HepG2 (cell line): ENCODE measurements around the gene PHLPP2. TPM values are rescaled to one million over a fixed set of nuclear protein-coding genes. Genes with fewer than 3 reads are reported as not detected.

Experiments
- CERS6 ChIP-seq: sonication (generic); formaldehyde crosslinking; IDR thresholded peaks from 2 replicates; pipeline ENCODE4 v1.5.0; 2020; ENCODE audit warnings: missing genetic modification reagents
- EED ChIP-seq: sonication (generic); formaldehyde crosslinking; IDR thresholded peaks from 2 replicates; pipeline ENCODE4 v1.5.0; 2020; ENCODE audit warnings: mild to moderate bottlenecking, missing genetic modification reagents
- FOXJ3 ChIP-seq: sonication (generic); formaldehyde crosslinking; IDR thresholded peaks from 2 replicates; pipeline ENCODE4 v1.4.0; 2020; ENCODE audit warnings: missing genetic modification reagents, mild to moderate bottlenecking, borderline replicate concordance
- GABPA ChIP-seq, 2 experiments: IDR thresholded peaks; 2 replicates each; pipeline ENCODE4 v1.6.1; 2011 to 2016; ENCODE audit warnings: low read depth in 2 of 2, low read length in 1 of 2, missing biosample characterization in 1 of 2, missing genetic modification characterization in 1 of 2
- GMEB2 ChIP-seq: IDR thresholded peaks from 2 replicates; pipeline ENCODE4 v1.6.1; 2016; ENCODE audit warnings: missing biosample characterization, missing genetic modification reagents, low read depth
- HES4 ChIP-seq: sonication (generic); formaldehyde crosslinking; IDR thresholded peaks from 2 replicates; pipeline ENCODE4 v1.9.0; 2021; ENCODE audit warnings: mild to moderate bottlenecking, missing genetic modification reagents, borderline replicate concordance
- JARID2 ChIP-seq: sonication (generic); formaldehyde crosslinking; IDR thresholded peaks from 2 replicates; pipeline ENCODE4 v1.8.1; 2023; ENCODE audit warnings: missing genetic modification reagents, inconsistent platforms; ENCODE audit not compliant: insufficient replicate concordance
- JUND ChIP-seq: sonication (generic); formaldehyde crosslinking; IDR thresholded peaks from 2 replicates; pipeline ENCODE4 v1.8.0; 2022; ENCODE audit warnings: mild to moderate bottlenecking, missing genetic modification reagents
- KAT2B ChIP-seq: fragments of 150-350 bp; IDR thresholded peaks from 2 replicates; pipeline ENCODE4 v1.6.1; 2014; ENCODE audit warnings: low read depth, low read length, borderline replicate concordance
- MED1 ChIP-seq: sonication (generic); formaldehyde crosslinking; IDR thresholded peaks from 2 replicates; pipeline ENCODE4 v1.4.0; 2020; ENCODE audit warnings: missing genetic modification reagents
- NR3C1 ChIP-seq: sonication (generic); formaldehyde crosslinking; IDR thresholded peaks from 2 replicates; pipeline ENCODE4 v1.4.0; 2020; ENCODE audit warnings: missing genetic modification reagents
- RBM39 ChIP-seq: fragments of 200-400 bp; formaldehyde crosslinking; IDR thresholded peaks from one replicate; pipeline ENCODE4 v1.6.1; 2018; ENCODE audit warnings: antibody characterized with exemption, mild to moderate bottlenecking, low read depth, low read length; ENCODE audit not compliant: poor library complexity, severe bottlenecking
- RXRB ChIP-seq: IDR thresholded peaks from 2 replicates; pipeline ENCODE4 v1.6.1; 2016; ENCODE audit warnings: borderline replicate concordance, missing genetic modification reagents, missing compliant biosample characterization
- SP4 ChIP-seq: sonication (generic); formaldehyde crosslinking; IDR thresholded peaks from 2 replicates; pipeline ENCODE4 v1.8.1; 2023; ENCODE audit warnings: mild to moderate bottlenecking, missing genetic modification reagents
- SPEN ChIP-seq: sonication (generic); formaldehyde crosslinking; IDR thresholded peaks from 2 replicates; pipeline ENCODE4 v1.5.1; 2020; ENCODE audit warnings: low read depth, mild to moderate bottlenecking, missing genetic modification reagents
- ZBTB44 ChIP-seq: sonication (generic); formaldehyde crosslinking; IDR thresholded peaks from 2 replicates; pipeline ENCODE4 v1.4.0; 2020; ENCODE audit warnings: missing genetic modification reagents
- ZNF17 ChIP-seq: sonication (generic); formaldehyde crosslinking; IDR thresholded peaks from 2 replicates; pipeline ENCODE4 v1.5.0; 2020; ENCODE audit warnings: mild to moderate bottlenecking, missing genetic modification reagents
- ZNF275 ChIP-seq: sonication (generic); formaldehyde crosslinking; IDR thresholded peaks from 2 replicates; pipeline ENCODE4 v1.8.0; 2022; ENCODE audit warnings: missing genetic modification reagents, mild to moderate bottlenecking, inconsistent platforms, borderline replicate concordance
- ZNF282 ChIP-seq: fragments of 450-650 bp; IDR thresholded peaks from 2 replicates; pipeline ENCODE4 v1.6.1; 2018; ENCODE audit not compliant: partially characterized antibody
- ZNF329 ChIP-seq: sonication (generic); formaldehyde crosslinking; IDR thresholded peaks from 2 replicates; pipeline ENCODE4 v1.9.0; 2021; ENCODE audit warnings: low read depth, mild to moderate bottlenecking, missing genetic modification reagents
- ZNF678 ChIP-seq: sonication (generic); formaldehyde crosslinking; IDR thresholded peaks from 2 replicates; pipeline ENCODE4 v1.4.0; 2020; ENCODE audit warnings: mild to moderate bottlenecking, missing genetic modification reagents
- ZSCAN20 ChIP-seq: sonication (generic); formaldehyde crosslinking; IDR thresholded peaks from 2 replicates; pipeline ENCODE4 v1.4.0; 2020; ENCODE audit warnings: missing genetic modification reagents, mild to moderate bottlenecking, borderline replicate concordance
- polyA plus RNA-seq, 8 experiments: library from polyadenylated mRNA; depleted of rRNA in 3 of 8; stranded (reverse) in 7 of 8; unstranded in 1 of 8; fragments of >200 nt; fragmentation: Illumina TruSeq in 4 of 8; extraction: Trizol in 4 of 8; gene quantifications; 2 replicates each; pipeline versions ENCODE4 v1.2.1 to v1.2.3, GENCODE V29; 2011 to 2016; ENCODE audit warnings: low read depth in 4 of 8, missing spikeins in 1 of 8, mixed read lengths in 1 of 8; ENCODE audit not compliant: insufficient read depth in 1 of 8
- total RNA-seq, 5 experiments: library from RNA; depleted of rRNA; stranded (reverse); fragments of >200 nt; fragmentation: Illumina TruSeq; extraction: Trizol; gene quantifications; 2 replicates each; pipeline ENCODE4 v1.2.3, GENCODE V29; 2016; ENCODE audit warnings: low read depth in 1 of 5
- TF ChIP-seq, protein P1 (sequence below): IDR thresholded peaks from 2 replicates; pipeline ENCODE4 v1.6.1; 2012; ENCODE audit warnings: inconsistent platforms
- TF ChIP-seq, protein P2 (sequence below): sonication (generic); formaldehyde crosslinking; IDR thresholded peaks from 2 replicates; pipeline ENCODE4 v1.5.0; 2020; ENCODE audit warnings: mild to moderate bottlenecking, missing genetic modification reagents, borderline replicate concordance

Gene PHLPP2
- total and polyA plus RNA-seq, 2 of the 13 experiments (the other 11 are each of a cell fraction or from before 2014, with no cell fraction given), result 8.9 TPM

GRCh38 chr16:71600822-71601221, 123.7 kb downstream of the PHLPP2 start (continued):
- TF ChIP-seq SPEN (CRISPR knock-in tag), result no peak
- no peak for TF ChIP-seq FOXJ3
- TF ChIP-seq, protein P1, sequence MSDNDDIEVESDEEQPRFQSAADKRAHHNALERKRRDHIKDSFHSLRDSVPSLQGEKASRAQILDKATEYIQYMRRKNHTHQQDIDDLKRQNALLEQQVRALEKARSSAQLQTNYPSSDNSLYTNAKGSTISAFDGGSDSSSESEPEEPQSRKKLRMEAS, result no peak
- no peak for TF ChIP-seq GABPA (IDR thresholded peaks at IDR 0.05; ENCODE audit: low read depth, low read length)
- no peak for TF ChIP-seq GABPA (CRISPR knock-in tag; IDR thresholded peaks at IDR 0.05; ENCODE audit: low read depth)
- no peak for TF ChIP-seq JARID2 (CRISPR knock-in tag)
- peak; percentile 46; the same call in 1 of the 2 replicates for TF ChIP-seq RXRB
- no peak for TF ChIP-seq CERS6 (CRISPR knock-in tag)
- peak; percentile 52 for TF ChIP-seq MED1 (CRISPR knock-in tag)
- no peak for TF ChIP-seq ZSCAN20 (CRISPR knock-in tag)
- no peak for TF ChIP-seq ZNF17
- no peak for TF ChIP-seq ZNF282
- TF ChIP-seq ZNF329, result no peak
- no peak for TF ChIP-seq KAT2B
- TF ChIP-seq ZBTB44 (CRISPR knock-in tag), result no peak
- TF ChIP-seq EED, result no peak
- no peak for TF ChIP-seq NR3C1 (CRISPR knock-in tag)
- peak; percentile 50; the same call in 1 of the 2 replicates for TF ChIP-seq JUND (CRISPR knock-in tag)
- no peak for TF ChIP-seq GMEB2 (CRISPR knock-in tag)
- TF ChIP-seq RBM39, result no peak
- no peak for TF ChIP-seq ZNF678 (CRISPR knock-in tag)
- TF ChIP-seq SP4 (CRISPR knock-in tag), result peak; percentile 68; the same call in 1 of the 2 replicates
- TF ChIP-seq, protein P2, sequence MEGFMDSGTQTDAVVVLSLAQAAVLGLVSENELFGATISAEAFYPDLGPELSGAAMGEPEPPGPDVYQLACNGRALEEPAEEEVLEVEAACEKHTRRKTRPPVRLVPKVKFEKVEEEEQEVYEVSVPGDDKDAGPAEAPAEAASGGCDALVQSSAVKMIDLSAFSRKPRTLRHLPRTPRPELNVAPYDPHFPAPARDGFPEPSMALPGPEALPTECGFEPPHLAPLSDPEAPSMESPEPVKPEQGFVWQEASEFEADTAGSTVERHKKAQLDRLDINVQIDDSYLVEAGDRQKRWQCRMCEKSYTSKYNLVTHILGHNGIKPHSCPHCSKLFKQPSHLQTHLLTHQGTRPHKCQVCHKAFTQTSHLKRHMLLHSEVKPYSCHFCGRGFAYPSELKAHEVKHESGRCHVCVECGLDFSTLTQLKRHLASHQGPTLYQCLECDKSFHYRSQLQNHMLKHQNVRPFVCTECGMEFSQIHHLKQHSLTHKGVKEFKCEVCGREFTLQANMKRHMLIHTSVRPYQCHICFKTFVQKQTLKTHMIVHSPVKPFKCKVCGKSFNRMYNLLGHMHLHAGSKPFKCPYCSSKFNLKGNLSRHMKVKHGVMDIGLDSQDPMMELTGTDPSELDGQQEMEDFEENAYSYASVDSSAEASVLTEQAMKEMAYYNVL, result 0 out of 2 replicates have a peak, but pooled peaks have one; percentile 14
- TF ChIP-seq HES4 (CRISPR knock-in tag), result no peak
- TF ChIP-seq ZNF275 (CRISPR knock-in tag), result no peak
